Measurements from ENCODE around the gene ADAM17.

- TF ChIP-seq GATA2 (IDR thresholded peaks at IDR 0.05; ENCODE audit: low read depth, low read length) (no peak), GATA3 (IDR thresholded peaks at IDR 0.05; ENCODE audit: low read depth, low read length) (no peak)
Observed at GRCh38 chr2:9538000-9538507, 17.6 kb downstream of the ADAM17 start.
